Right renal cortex interstitium (tissue), 3 donors: ENCODE measurements around the gene RALGPS2. TPM values are rescaled to one million over a fixed set of nuclear protein-coding genes. Genes with fewer than 3 reads are reported as not detected.
"Not testable (repeated sequence)": the region's sequence is repeated elsewhere in the genome, so short reads cannot be mapped to it uniquely, and the experiment has no call there.

ENCODE experiments used
- DNase-seq, 3 donors: peaks; one replicate each; pipeline ENCODE4 v3.0.0-alpha.2; 2013; ENCODE audit warnings: low read depth in 3 of 3, low spot score in 2 of 3
- polyA plus RNA-seq, 3 donors: library from polyadenylated mRNA; unstranded; fragments of 120-200 nt; gene quantifications; one replicate each; pipeline ENCODE4 v1.2.1, GENCODE V29; 2013; ENCODE audit not compliant: insufficient read length in 3 of 3

The RALGPS2 gene
- polyA plus RNA-seq, 3 donors, result 34.2 to 37.1 (median 34.2) TPM

DNA sequence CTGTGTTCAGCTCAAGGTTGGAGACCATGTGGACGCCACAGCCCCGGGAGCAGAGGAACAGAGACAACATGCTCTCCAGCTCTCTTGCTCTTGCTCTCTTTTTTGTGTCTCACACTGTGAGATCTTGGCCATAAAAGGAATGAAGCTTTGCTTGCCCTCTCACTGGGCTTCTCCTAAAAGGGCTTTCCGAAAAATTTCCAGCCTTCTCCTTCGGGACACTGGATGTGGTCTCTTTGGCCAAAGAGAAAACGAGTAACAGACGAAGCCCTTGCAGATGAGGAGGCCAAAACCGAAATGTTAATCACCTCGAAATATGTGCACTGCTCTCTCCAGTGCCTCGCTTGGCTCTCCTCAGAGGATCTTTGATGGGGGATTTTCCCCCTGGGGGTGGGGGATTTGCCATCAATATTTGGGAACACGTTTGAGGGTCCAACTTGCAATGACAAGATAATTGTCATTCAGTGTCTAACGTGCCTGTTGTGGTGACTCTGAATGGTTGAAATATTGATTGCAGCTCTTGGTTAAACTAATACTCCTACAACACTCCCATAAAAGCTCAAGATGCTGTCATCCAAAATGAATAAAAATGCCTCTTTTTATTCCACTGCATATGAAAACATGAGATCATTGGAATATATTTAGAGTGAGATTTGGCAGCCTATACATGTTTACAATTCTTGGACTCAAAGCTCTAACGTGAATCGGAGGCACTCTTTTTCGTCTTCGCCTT lies 214.5 kb downstream of the RALGPS2 start:
- DNase-seq, result no peak

DNA sequence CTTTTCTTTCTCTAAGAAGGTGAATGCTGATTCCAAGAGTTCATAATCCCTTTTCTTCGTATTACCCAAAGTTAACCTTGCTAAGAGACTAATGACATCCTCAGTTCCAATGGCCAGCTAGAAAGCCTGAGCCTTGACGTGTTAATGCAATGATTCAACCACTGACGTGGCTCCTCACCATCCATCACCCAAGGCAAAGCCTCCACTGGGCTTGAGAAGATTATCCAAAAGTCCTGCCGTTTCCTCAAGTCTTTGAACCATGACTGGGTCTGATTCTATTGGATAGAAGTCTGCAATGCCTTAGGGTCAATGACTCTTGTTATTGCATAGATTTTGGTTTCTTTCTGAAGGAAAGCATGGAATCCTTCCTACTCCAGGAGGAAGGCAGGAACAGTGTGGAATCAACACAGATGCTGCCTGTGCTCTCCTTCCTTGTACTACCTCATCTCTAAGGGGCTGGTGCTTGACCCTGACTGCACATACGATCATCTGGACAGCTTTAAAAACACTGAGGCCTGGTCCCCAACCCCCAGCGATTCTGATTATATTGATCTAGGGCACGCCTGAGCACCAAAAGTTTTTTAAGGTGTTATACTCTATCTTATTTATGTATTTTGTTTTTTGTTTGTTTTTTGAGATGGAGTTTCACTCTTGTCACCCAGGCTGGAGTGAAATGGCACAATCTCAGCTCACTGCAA lies 215.2 kb downstream of the RALGPS2 start:
- no peak for DNase-seq

DNA sequence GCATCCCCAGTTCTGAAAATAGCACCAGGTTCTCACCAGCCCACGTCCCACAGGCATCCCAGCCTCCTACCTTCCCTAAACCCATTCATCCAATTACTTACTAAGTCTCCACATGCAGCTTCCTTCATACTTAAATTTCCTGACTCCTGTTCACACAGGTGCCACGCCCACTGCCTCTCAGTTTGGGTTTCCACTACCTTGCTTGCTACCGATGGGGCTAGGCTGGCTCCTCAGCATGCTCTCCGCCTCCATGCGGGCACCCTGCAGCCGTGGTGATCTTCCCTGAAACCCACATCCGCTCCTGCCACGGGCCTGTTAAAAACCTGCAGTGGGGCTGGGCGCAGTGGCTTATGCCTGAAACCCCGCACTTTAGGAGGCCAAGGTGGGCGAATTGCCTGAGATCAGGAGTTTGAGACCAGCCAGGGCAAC lies 216.2 kb downstream of the RALGPS2 start:
- no peak for DNase-seq

DNA sequence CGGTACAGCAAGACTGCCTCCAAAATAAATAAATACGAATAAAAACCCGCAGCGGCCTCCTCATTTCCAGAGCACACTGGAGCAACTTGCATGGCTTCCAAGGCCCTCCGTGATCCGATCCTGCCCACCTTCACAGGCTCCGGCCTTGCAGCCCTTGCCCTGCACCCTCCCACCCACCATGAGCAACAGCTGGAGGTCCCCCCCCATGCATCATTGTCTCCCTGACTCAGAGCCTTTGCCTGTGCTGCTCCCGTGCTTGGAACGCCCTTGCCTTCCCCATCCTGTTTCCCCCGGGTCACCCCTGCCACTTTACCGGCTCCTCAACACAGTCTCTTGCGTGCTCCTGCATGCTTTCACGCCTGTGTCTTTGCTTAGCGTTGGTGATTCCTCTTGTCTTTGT lies 216.8 kb downstream of the RALGPS2 start:
- DNase-seq, result no peak

DNA sequence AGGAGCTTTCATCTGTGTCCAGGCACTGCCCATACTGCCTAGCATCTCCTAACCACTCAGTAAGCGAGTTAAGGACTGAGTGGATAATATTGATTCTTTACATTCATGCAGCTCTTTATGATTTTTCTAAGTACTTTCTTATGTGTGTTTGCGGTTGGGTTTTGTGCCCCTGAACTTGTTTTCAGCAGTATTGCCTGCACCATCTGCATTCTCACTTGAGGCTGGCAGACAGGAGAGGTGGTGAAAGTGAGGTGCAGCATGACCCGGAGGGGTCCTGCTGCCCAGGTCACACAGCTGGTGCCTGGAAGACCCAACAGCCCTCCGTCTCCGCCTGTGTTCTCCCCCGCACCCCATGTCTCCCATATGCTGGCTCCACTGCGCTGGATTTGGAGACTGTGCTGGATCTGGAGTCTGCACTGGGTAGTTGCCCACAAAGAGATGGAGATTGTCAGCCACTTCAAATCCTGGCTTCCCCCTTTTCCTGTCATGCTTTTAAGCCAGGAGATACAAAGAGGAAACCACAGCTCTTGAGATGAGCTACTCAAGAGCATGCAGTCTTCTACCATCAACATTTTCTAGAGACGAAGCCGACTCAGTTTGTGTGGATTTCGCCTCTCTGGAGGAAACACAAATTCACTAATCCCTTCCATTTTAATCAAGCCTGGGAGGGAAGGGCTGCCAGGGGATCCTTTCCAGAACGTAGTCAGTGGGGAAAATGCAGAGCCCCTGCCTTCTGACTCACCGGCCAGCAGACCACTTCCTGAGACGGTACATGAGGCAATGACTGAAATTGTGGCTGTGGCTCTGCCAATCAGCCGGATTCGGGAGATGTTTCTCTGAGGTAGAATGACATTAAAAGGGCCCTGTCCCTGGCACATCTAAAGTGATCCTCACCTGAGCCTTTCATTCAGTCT lies 217.5 kb downstream of the RALGPS2 start:
- no peak for DNase-seq

DNA sequence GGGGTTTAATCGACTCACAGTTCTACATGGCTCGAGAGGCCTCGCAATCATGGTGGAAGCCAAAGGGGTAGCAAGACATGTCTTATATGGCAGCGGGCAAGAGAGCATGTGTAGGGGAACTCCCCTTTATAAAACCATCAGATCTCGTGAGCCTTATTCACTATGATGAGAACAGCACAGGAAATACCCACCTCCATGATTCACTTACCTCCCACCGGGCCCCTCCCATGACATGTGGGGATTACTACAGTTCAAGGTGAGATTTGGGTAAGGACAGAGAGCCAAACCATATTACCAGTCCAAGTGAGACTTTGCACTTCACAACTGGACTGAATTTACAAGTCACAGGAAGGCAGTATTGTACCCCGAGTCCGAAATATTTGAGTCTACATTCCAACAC lies 219.7 kb downstream of the RALGPS2 start:
- DNase-seq, result no peak

DNA sequence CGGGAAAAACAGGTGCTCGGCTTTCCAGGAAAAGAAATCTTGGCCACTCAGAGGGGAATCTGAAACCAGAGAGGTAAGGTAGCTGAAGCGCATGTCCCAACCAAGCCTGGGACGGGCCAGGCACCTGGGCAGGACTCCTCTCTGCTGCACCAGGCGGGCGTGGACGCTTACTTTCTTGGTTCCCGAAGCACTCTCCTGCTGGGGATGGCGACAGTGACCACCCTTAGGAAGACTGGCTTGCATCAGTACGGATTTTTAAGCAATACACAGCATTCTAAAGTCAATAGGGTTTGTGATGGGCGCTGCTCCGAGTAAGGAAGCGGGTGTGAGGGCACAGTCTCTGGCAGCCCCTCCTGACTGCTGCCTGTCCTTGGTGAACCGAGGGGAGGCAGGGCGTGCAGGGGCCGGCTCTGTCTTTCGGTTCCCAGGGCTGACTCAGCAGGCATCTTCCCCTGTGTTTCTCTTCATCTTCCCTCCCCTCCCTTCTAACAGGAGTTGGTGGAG lies 220.8 kb downstream of the RALGPS2 start:
- DNase-seq, result no peak

GRCh38 chr1:178946416-178946815 lies 221.4 kb downstream of the RALGPS2 start:
- no peak for DNase-seq

GRCh38 chr1:178946855-178947676 lies 222.0 kb downstream of the RALGPS2 start:
- DNase-seq, result no peak

DNA sequence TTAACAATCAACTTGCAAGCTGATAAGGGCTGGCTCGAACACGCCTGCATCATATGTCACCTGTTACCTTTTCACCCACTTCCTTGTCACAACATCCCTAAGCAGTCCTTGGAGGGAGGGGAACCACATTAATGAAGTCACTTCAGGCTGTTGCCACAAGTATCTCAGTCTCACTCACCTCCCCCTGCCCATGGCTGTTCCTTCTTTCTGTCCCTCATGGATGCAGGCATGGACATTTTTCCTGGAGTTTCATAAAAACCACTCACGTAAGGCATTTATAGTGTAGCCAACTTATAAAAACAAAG lies 222.6 kb downstream of the RALGPS2 start:
- no peak for DNase-seq

- no peak for DNase-seq
Measured at GRCh38 chr1:178948676-178949075, 223.6 kb downstream of the RALGPS2 start.

DNA sequence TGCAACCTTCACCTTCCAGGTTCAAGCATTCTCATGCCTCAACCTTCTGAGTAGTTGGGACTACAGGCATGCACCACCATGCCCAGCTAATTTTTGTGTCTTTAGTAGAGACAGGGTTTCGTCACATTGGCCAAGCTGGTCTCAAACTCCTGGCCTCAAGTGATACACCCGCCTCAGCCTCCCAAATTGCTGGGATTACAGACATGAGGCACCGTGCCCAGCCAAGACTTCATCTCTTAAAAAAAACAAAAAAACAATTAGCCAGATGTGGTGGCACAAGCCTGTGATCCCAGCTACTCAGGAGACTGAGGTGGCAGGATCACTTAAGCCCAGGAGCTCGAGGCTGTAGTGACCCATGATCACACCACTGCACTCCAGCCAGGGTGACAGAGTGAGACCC lies 224.8 kb downstream of the RALGPS2 start:
- not testable (repeated sequence) for DNase-seq

- no peak for DNase-seq
Measured at GRCh38 chr1:178951600-178951999, 226.6 kb downstream of the RALGPS2 start.

DNA sequence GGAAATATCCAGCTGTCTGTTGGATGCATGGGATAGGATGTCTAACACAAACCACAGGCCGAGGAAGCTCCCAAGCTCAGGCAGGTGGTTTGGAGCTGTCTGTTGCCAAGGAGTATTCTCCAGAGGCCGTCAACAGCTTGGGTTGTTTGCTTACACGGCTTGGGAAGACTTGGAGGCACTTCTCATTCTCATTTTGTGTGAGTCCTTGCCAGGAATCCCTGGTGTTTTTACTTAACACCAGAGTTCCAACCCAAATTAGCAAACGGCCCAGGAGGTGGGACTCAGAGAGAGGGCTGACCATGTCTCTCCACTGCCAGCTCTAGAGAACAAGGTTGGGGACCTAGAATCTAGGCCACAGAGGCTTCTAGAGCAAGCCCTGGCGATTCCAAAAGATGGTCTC lies 228.0 kb downstream of the RALGPS2 start:
- no peak for DNase-seq

DNA sequence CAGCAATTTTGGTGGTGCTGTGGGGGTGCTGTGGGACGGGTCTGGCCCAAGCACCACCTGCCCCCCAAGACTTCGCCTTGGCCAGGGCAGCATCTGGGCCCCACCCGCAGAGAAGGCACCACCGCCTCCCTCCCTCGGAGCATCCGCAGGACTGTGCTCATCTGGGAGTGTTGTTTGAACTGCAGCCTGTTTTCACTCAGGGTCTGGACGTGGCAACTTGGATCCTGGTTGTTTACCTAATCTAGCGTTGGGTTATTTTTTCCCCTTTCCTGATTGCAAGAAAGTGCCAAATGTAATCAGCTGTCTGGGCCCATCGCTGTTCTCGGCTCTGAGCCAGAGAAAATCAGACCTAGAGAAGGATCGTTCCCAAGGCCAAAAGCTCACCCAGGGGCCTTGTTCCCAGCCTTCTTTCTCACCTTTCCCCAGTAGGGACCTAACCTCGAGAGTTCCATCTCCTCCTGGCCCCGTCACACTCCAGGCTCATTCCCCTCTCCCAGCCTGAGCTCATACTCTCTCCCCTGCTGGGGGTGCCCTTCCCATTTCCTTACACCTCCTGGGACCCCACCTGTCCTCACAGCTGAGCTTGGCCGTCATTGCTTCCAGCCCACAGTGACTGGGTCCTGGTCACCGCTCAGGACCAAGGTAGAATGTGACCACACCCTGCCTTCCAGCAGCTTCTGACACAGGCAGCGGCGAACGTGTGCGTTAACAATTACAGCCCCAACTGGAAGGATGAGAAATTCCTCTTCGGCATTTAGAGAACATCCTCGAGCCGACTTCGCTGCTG lies 228.7 kb downstream of the RALGPS2 start:
- no peak for DNase-seq

GRCh38 chr1:178954325-178954690 lies 229.3 kb downstream of the RALGPS2 start:
- DNase-seq, result no peak

- DNase-seq, result no peak
Measured at GRCh38 chr1:178954937-178955336, 229.9 kb downstream of the RALGPS2 start.

GRCh38 chr1:178955391-178955954 lies 230.4 kb downstream of the RALGPS2 start:
- DNase-seq, result no peak

GRCh38 chr1:178958491-178958890 lies 233.4 kb downstream of the RALGPS2 start:
- DNase-seq, result no peak
